NB4 (cell line): Measurements from ENCODE around the gene RIOK1.

Experiments used
- DNase-seq: peaks from one replicate; pipeline ENCODE4 v3.0.0; 2010; ENCODE audit warnings: low read depth
- H3K4me3 ChIP-seq: one replicate; pipeline ENCODE4 v1.5.1; 2011; ENCODE audit warnings: mild to moderate bottlenecking, low read depth, low read length, moderate library complexity
- MYC ChIP-seq: IDR thresholded peaks from 2 replicates; pipeline ENCODE4 v1.6.1; 2011; ENCODE audit warnings: low read depth, low read length
- POLR2A ChIP-seq: IDR thresholded peaks from 2 replicates; pipeline ENCODE4 v1.6.1; 2011; ENCODE audit warnings: mild to moderate bottlenecking; ENCODE audit not compliant: insufficient read length; ENCODE audit errors: extremely low read depth
- TF ChIP-seq, protein P1 (sequence below): IDR thresholded peaks from 2 replicates; pipeline ENCODE4 v1.6.1; 2011; ENCODE audit warnings: low read depth, low read length
- TF ChIP-seq, protein P2 (sequence below): IDR thresholded peaks from one replicate; pipeline ENCODE4 v1.5.1; 2012; ENCODE audit warnings: low read depth, low read length

Gene RIOK1

DNA sequence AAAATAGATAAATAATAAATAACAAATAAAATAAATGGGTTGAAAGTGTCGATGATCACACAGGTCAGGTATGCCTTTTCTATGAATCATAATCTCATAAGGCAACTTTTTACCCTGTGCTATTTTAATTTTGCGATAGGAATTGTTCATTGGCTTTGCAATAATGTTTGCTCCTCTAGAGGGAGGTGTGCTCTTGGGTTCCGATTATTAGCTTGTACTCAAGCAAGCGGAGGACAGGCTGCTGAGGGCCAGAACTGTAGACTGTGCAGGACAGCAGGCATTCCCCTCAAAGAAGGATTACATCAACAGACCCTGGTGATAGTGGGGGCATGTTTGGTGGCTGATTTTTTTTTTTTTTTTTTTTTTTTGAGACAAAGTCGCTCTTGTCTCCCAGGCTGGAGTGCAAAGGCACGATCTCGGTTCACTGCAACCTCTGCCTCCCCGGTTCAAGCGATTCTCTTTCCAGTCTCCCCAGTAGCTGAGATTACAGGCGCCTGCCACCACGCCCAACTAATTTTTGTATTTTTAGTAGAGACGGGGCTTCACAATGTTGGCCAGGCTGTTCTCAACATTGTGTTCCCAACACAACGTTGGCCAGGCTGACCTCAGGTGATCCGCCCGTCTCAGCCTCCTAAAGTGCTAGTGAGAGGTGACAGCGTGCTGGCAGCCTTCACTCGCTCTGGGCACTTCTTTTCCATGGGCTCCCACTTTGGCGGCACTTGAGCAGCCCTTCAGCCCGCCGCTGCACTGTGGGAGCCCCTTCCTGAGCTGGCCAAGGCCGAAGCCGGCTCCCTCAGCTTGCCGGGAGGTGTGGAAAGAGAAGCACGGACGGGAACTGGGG, 35.6 kb downstream of the RIOK1 start:
- TF ChIP-seq, protein P1, sequence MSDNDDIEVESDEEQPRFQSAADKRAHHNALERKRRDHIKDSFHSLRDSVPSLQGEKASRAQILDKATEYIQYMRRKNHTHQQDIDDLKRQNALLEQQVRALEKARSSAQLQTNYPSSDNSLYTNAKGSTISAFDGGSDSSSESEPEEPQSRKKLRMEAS: no peak
- TF ChIP-seq, protein P2, sequence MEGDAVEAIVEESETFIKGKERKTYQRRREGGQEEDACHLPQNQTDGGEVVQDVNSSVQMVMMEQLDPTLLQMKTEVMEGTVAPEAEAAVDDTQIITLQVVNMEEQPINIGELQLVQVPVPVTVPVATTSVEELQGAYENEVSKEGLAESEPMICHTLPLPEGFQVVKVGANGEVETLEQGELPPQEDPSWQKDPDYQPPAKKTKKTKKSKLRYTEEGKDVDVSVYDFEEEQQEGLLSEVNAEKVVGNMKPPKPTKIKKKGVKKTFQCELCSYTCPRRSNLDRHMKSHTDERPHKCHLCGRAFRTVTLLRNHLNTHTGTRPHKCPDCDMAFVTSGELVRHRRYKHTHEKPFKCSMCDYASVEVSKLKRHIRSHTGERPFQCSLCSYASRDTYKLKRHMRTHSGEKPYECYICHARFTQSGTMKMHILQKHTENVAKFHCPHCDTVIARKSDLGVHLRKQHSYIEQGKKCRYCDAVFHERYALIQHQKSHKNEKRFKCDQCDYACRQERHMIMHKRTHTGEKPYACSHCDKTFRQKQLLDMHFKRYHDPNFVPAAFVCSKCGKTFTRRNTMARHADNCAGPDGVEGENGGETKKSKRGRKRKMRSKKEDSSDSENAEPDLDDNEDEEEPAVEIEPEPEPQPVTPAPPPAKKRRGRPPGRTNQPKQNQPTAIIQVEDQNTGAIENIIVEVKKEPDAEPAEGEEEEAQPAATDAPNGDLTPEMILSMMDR: peak; percentile 37
- H3K4me3 ChIP-seq: no peak overlapping the region
- peak; percentile 60 for DNase-seq

DNA sequence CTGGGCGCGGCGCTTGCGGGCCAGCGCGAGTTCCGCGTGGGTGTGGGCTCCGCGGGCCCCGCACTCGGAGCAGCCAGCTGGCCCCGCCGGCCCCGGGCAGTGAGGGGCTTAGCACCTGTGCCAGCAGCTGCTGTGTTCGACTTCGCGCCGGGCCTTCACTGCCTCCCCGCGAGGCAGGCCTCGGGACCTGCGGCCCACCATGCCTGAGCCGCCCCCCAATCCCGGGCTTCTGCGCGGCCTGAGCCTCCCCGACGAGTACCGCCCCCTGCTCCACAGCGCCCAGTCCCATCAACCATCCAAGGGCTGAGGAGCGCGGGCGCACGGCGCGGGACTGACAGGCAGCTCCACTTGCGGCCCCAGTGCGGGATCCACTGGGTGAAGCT, 36.2 kb downstream of the RIOK1 start:
- H3K4me3 ChIP-seq: no peak overlapping the region
- TF ChIP-seq, protein P2: no peak
- TF ChIP-seq, protein P1: no peak
- no peak for TF ChIP-seq POLR2A
- no peak for TF ChIP-seq MYC
- DNase-seq: no peak

DNA sequence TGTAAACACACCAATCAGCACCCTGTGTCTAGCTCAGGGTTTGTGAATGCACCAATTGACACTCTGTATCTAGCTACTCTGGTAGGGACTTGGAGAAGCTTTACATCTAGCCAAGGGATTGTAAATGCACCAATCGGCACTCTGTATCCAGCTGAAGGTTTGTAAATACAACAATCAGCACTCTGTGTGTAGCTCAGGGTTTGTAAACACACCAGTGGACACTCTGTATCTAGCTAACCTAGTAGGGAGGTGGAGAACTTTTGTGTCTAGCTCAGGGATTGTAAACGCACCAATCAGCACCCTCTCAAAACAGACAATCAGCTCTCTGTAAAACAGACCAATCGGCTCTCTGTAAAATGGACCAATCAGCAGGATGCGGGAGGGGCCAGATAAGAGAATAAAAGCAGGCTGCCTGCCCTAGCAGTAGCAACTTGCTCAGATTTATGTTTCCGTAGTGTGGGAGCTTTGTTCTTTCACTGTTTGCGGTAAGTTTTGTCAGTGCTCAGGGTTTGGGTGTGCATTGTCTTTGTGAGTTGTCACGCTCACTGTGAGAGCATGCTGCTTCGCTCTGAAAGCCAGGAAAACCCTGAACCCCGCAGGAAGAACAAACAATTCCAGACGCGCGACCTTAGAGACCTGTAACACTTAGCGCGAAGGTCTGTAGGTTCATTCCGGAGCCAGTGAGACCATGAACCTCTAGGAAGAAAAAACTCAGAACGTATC, 37.0 kb downstream of the RIOK1 start:
- TF ChIP-seq, protein P1: no peak
- no peak for TF ChIP-seq MYC
- TF ChIP-seq, protein P2: no peak
- TF ChIP-seq POLR2A: no peak
- no peak overlapping the region for H3K4me3 ChIP-seq
- DNase-seq: no peak

DNA sequence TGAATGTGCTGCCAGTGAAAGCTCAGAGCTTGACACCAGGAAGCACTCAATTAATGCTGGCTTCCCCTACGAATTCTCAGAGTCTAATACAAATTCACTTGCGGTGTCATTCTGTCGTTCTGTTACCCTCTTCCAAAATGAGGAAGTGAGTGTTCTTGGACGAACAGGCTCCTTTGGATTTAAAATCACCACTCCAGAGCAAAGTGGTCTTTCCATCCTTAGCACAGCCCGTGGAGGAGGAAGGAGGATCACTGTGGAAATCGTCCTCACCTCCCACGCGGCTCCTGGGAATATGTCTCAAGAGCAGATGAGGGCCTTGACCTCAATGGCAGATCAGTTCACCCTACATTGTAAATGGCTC, 41.7 kb downstream of the RIOK1 start:
- TF ChIP-seq, protein P2: no peak
- no peak for TF ChIP-seq POLR2A
- TF ChIP-seq, protein P1: no peak
- no peak for TF ChIP-seq MYC
- peak; percentile 72 for DNase-seq
- H3K4me3 ChIP-seq: no peak overlapping the region

DNA sequence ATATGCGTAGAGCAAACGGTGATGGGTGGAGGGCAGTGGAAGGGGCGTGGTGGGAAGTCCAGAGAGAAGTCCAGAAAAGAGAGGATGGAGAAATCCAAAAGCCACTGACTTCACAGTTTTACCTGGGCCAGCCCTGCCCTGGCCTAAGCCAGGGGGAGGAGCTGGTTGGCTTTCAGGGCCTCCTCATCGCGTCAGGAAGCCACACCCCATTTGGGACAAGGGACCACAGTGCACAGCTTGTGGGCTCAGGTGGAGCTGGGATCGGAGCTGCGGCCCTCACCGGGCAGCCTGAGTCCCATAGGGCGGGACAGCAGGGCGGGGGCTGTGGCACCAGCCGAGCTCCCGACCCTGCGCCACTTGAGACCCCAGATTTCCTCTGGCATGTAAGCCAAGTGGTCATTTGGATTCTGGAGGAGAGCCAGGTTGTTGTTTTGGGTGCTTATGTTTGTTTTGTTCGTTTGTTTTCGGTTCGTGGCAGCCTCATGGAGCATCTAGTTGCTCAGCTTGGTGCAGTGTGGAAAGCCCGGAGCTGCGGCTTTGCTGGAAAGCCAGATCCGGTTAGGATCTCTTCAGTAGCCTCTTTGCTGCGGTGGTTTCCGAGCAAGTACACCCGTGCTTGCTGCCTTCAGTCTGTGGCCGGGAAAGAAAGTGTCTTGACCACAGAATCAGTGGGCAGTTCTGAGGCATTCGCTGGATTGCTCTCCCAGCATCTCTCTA, 42.2 kb downstream of the RIOK1 start:
- H3K4me3 ChIP-seq: no peak overlapping the region
- no peak for DNase-seq

More for the DNA sequence above, 42.2 kb downstream of the RIOK1 start:
- TF ChIP-seq, protein P1: no peak
- TF ChIP-seq MYC (no peak), POLR2A (no peak)
- TF ChIP-seq, protein P2: no peak
